KOPT-K1 (cell line): ENCODE measurements around the gene TUT1.
A peak's percentile ranks its signal among the peaks of the same experiment; 100 is the strongest.
"Not testable (repeated sequence)": the region's sequence is repeated elsewhere in the genome, so short reads cannot be mapped to it uniquely, and the experiment has no call there.

ENCODE experiments used
- H3K27ac ChIP-seq: fragments of 200-600 bp; sonication (generic); 2 replicates; pipeline ENCODE4 v1.5.1; 2016; ENCODE audit warnings: antibody characterized with exemption, mild to moderate bottlenecking, low read depth, low read length; ENCODE audit not compliant: poor library complexity, severe bottlenecking
- H3K36me3 ChIP-seq: fragments of 200-600 bp; sonication (generic); 2 replicates; pipeline ENCODE4 v1.5.1; 2017; ENCODE audit warnings: antibody characterized with exemption, mild to moderate bottlenecking, low read length, moderate library complexity; ENCODE audit not compliant: insufficient read depth
- H3K9me3 ChIP-seq: fragments of 200-600 bp; sonication (generic); 2 replicates; pipeline ENCODE4 v1.5.1; 2017; ENCODE audit warnings: antibody characterized with exemption, low read length, mild to moderate bottlenecking; ENCODE audit not compliant: insufficient read depth, poor library complexity, severe bottlenecking

TUT1 gene

GRCh38 chr11:62558669-62559068 is 32.7 kb downstream of the TUT1 start:
- Histone ChIP-seq H3K27ac (peak overlapping the region; percentile 22), H3K9me3 (no peaks in the 10 kb centered on the region), H3K36me3 (peaks cover 69% of the 10 kb centered on the region)

GRCh38 chr11:62556875-62557631 is 34.3 kb downstream of the TUT1 start:
- Histone ChIP-seq H3K27ac (peak overlapping the region; percentile 84), H3K36me3 (peaks cover 53% of the 10 kb centered on the region), H3K9me3 (no peaks in the 10 kb centered on the region)

- Histone ChIP-seq H3K27ac (peak overlapping the region; percentile 84), H3K9me3 (no peaks in the 10 kb centered on the region), H3K36me3 (peaks cover 45% of the 10 kb centered on the region)
Measured at GRCh38 chr11:62556108-62556874, 35.0 kb downstream of the TUT1 start.

- H3K27ac ChIP-seq: peak overlapping the region; percentile 84
- no peaks in the 10 kb centered on the region for H3K9me3 ChIP-seq
- H3K36me3 ChIP-seq: peaks cover 38% of the 10 kb centered on the region
Measured at GRCh38 chr11:62555464-62556107, 35.7 kb downstream of the TUT1 start.

GRCh38 chr11:62554387-62555167 is 36.7 kb downstream of the TUT1 start:
- H3K36me3 ChIP-seq: peaks cover 28% of the 10 kb centered on the region
- H3K9me3 ChIP-seq: no peaks in the 10 kb centered on the region
- peak overlapping the region; percentile 84 for H3K27ac ChIP-seq

GRCh38 chr11:62553839-62554361 is 37.4 kb downstream of the TUT1 start:
- H3K9me3 ChIP-seq: no peaks in the 10 kb centered on the region
- peak overlapping the region; percentile 84 for H3K27ac ChIP-seq
- peaks cover 22% of the 10 kb centered on the region for H3K36me3 ChIP-seq

- peak overlapping the region; percentile 84 for H3K27ac ChIP-seq
- peaks cover 15% of the 10 kb centered on the region for H3K36me3 ChIP-seq
- H3K9me3 ChIP-seq: no peaks in the 10 kb centered on the region
Measured at GRCh38 chr11:62553080-62553838, 38.1 kb downstream of the TUT1 start.

GRCh38 chr11:62552485-62553079 is 38.7 kb downstream of the TUT1 start:
- H3K27ac ChIP-seq: peak overlapping the region; percentile 84
- H3K36me3 ChIP-seq: peaks cover 9% of the 10 kb centered on the region
- H3K9me3 ChIP-seq: no peaks in the 10 kb centered on the region

- not testable (repeated sequence) for H3K27ac ChIP-seq, H3K36me3 ChIP-seq, H3K9me3 ChIP-seq
Measured at GRCh38 chr11:62550478-62550877, 40.8 kb downstream of the TUT1 start.

- H3K9me3 ChIP-seq: no peaks in the 10 kb centered on the region
- H3K27ac ChIP-seq: no peak overlapping the region
- H3K36me3 ChIP-seq: no peaks in the 10 kb centered on the region
Measured at GRCh38 chr11:62548545-62549335, 42.6 kb downstream of the TUT1 start.

- H3K27ac ChIP-seq: no peak overlapping the region
- no peaks in the 10 kb centered on the region for H3K36me3 ChIP-seq
- no peaks in the 10 kb centered on the region for H3K9me3 ChIP-seq
Measured at GRCh38 chr11:62547691-62548281, 43.5 kb downstream of the TUT1 start.

- Histone ChIP-seq H3K9me3 (no peaks in the 10 kb centered on the region), H3K36me3 (no peaks in the 10 kb centered on the region), H3K27ac (no peak overlapping the region)
Measured at GRCh38 chr11:62546929-62547625, 44.2 kb downstream of the TUT1 start.
